ENCODE results near the gene TM9SF1.

GRCh38 chr14:24150993-24151392, 44.2 kb downstream of the TM9SF1 start:
- TF ChIP-seq, protein P1, sequence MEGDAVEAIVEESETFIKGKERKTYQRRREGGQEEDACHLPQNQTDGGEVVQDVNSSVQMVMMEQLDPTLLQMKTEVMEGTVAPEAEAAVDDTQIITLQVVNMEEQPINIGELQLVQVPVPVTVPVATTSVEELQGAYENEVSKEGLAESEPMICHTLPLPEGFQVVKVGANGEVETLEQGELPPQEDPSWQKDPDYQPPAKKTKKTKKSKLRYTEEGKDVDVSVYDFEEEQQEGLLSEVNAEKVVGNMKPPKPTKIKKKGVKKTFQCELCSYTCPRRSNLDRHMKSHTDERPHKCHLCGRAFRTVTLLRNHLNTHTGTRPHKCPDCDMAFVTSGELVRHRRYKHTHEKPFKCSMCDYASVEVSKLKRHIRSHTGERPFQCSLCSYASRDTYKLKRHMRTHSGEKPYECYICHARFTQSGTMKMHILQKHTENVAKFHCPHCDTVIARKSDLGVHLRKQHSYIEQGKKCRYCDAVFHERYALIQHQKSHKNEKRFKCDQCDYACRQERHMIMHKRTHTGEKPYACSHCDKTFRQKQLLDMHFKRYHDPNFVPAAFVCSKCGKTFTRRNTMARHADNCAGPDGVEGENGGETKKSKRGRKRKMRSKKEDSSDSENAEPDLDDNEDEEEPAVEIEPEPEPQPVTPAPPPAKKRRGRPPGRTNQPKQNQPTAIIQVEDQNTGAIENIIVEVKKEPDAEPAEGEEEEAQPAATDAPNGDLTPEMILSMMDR (IDR thresholded peaks at IDR 0.05; ENCODE audit: low read depth, low read length), result no peak
- no peak for TF ChIP-seq EZH2phosphoT487 (IDR thresholded peaks at IDR 0.05; ENCODE audit: low read depth)
